ENCODE results near the gene CHST9. TPM values are rescaled to one million over a fixed set of nuclear protein-coding genes. Genes with fewer than 3 reads are reported as not detected.

Gene CHST9
- total and polyA plus RNA-seq, 2 of the 4 experiments (the other 2 are of a cell fraction): not detected

DNA sequence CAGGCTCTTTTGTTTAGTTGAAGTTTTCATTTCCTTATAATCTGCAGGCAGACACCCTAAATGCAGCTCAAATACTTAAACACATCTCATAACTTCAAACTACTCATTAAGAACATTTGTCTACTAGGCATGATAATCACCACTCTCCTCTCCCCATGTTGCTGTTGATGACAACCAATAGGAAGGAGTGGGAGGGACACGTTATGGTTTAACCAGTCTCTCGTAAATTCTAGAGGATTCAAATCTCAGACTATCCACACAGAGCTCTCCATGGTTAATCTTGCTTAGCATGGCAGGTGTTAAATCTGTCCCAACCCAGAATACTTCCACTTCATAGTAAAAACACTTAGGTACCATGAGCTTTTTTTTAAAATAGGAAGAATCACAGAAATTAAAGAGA lies 192.2 kb downstream of the CHST9 start:
- Histone ChIP-seq H4K20me1 (ENCODE audit: insufficient read depth, low read length) (no peaks in the 10 kb centered on the region), H2BK5ac (ENCODE audit: low read depth, low read length, poor library complexity, severe bottlenecking) (no peak overlapping the region), H3K9me3 (ENCODE audit: control insufficient read depth, insufficient read depth, low read length) (no peaks in the 10 kb centered on the region), H3K4me3 (ENCODE audit: insufficient read depth, low read depth, low read length) (no peak overlapping the region), H3K18ac (ENCODE audit: low read depth, low read length) (no peak overlapping the region), H2AFZ (replicated peaks; ENCODE audit: low read length, poor library complexity) (no peak overlapping the region), H3K14ac (replicated peaks; ENCODE audit: low read depth, low read length) (no peak overlapping the region), H4K91ac (ENCODE audit: insufficient read depth, low read depth, low read length) (no peak overlapping the region), H2BK20ac (ENCODE audit: low read depth, low read length) (no peak overlapping the region), H3K36me3 (ENCODE audit: control insufficient read depth, insufficient read depth, low read length) (no peaks in the 10 kb centered on the region), H3K79me1 (ENCODE audit: low read depth in 1 of 2, low read length in 2 of 2) (no peaks in the 10 kb centered on the region), H3K23ac (ENCODE audit: low read depth, low read length) (no peak overlapping the region), H3K4ac (ENCODE audit: low read depth, low read length) (no peak overlapping the region), H3K27ac (ENCODE audit: insufficient read depth, low read length) (no peak overlapping the region), H3K4me2 (ENCODE audit: low read depth, low read length) (no peak overlapping the region), H2AK9ac (replicated peaks; ENCODE audit: low read depth, low read length, poor library complexity) (no peak overlapping the region), H3K27me3 (ENCODE audit: control insufficient read depth, insufficient read depth, low read length) (no peaks in the 10 kb centered on the region), H2AK5ac (ENCODE audit: low read depth, low read length) (no peak overlapping the region), H2BK15ac (ENCODE audit: low read depth, low read length) (no peak overlapping the region), H2BK120ac (ENCODE audit: low read depth, low read length) (no peak overlapping the region), H4K5ac (ENCODE audit: low read depth, low read length) (no peak overlapping the region), H3K9me1 (ENCODE audit: insufficient read depth, low read length) (no peaks in the 10 kb centered on the region), H4K8ac (ENCODE audit: low read depth in 2 of 2, low read length in 2 of 2) (no peak overlapping the region), H3K9ac (ENCODE audit: low read depth, low read length) (no peak overlapping the region), H3K4me1 (ENCODE audit: control insufficient read depth, insufficient read depth, low read length) (no peaks in the 10 kb centered on the region), H3K56ac (ENCODE audit: extremely low read depth, insufficient read depth, low read length) (no peak overlapping the region)
- no TSS peak for BruUV-seq (replicated peaks)
- no peak for TF ChIP-seq RCOR1 (IDR thresholded peaks at IDR 0.05; ENCODE audit: insufficient replicate concordance, low read length)
- TF ChIP-seq, protein P1, sequence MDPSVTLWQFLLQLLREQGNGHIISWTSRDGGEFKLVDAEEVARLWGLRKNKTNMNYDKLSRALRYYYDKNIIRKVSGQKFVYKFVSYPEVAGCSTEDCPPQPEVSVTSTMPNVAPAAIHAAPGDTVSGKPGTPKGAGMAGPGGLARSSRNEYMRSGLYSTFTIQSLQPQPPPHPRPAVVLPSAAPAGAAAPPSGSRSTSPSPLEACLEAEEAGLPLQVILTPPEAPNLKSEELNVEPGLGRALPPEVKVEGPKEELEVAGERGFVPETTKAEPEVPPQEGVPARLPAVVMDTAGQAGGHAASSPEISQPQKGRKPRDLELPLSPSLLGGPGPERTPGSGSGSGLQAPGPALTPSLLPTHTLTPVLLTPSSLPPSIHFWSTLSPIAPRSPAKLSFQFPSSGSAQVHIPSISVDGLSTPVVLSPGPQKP (IDR thresholded peaks at IDR 0.05; ENCODE audit: borderline replicate concordance, low read depth, low read length): no peak
- TF ChIP-seq, protein P2, sequence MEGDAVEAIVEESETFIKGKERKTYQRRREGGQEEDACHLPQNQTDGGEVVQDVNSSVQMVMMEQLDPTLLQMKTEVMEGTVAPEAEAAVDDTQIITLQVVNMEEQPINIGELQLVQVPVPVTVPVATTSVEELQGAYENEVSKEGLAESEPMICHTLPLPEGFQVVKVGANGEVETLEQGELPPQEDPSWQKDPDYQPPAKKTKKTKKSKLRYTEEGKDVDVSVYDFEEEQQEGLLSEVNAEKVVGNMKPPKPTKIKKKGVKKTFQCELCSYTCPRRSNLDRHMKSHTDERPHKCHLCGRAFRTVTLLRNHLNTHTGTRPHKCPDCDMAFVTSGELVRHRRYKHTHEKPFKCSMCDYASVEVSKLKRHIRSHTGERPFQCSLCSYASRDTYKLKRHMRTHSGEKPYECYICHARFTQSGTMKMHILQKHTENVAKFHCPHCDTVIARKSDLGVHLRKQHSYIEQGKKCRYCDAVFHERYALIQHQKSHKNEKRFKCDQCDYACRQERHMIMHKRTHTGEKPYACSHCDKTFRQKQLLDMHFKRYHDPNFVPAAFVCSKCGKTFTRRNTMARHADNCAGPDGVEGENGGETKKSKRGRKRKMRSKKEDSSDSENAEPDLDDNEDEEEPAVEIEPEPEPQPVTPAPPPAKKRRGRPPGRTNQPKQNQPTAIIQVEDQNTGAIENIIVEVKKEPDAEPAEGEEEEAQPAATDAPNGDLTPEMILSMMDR (conservative IDR thresholded peaks at IDR 0.05; ENCODE audit: low read depth, low read length): no peak
- TF ChIP-seq CHD1 (IDR thresholded peaks at IDR 0.05; ENCODE audit: low read depth, low read length): no peak
- TF ChIP-seq RFX5 (IDR thresholded peaks at IDR 0.05; ENCODE audit: low read depth, low read length): no peak
- no peak for TF ChIP-seq SMC3 (IDR thresholded peaks at IDR 0.05; ENCODE audit: low read depth, low read length)
- TF ChIP-seq RAD21 (IDR thresholded peaks at IDR 0.05; ENCODE audit: low read length): no peak
- TF ChIP-seq NFE2L2 (IDR thresholded peaks at IDR 0.05; ENCODE audit: low read depth, low read length): no peak
- TF ChIP-seq FOS (IDR thresholded peaks at IDR 0.05; ENCODE audit: low read depth, low read length): no peak
- TF ChIP-seq, protein P3, sequence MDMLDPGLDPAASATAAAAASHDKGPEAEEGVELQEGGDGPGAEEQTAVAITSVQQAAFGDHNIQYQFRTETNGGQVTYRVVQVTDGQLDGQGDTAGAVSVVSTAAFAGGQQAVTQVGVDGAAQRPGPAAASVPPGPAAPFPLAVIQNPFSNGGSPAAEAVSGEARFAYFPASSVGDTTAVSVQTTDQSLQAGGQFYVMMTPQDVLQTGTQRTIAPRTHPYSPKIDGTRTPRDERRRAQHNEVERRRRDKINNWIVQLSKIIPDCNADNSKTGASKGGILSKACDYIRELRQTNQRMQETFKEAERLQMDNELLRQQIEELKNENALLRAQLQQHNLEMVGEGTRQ (IDR thresholded peaks at IDR 0.05; ENCODE audit: low read depth, low read length): no peak
- no peak for TF ChIP-seq MAZ (IDR thresholded peaks at IDR 0.05; ENCODE audit: borderline replicate concordance, low read depth, low read length)
- no peak for TF ChIP-seq BHLHE40 (IDR thresholded peaks at IDR 0.05; ENCODE audit: low read depth, low read length)
- no peak for TF ChIP-seq POLR2A (IDR thresholded peaks at IDR 0.05; ENCODE audit: low read depth, low read length)
- TF ChIP-seq MXI1 (IDR thresholded peaks at IDR 0.05; ENCODE audit: borderline replicate concordance, low read depth, low read length): no peak
- no peak for TF ChIP-seq MAFK (IDR thresholded peaks at IDR 0.05; ENCODE audit: low read depth, low read length)
- TF ChIP-seq CEBPB (IDR thresholded peaks at IDR 0.05; ENCODE audit: low read depth, low read length): no peak
- ChIA-PET CTCF (no interaction called here), POLR2A (ENCODE audit: unreplicated experiment) (no interaction called here)
- dilution Hi-C loops (cut with HindIII; ENCODE audit: low sequenced_read_pairs, unreplicated experiment): no loop called here
- intact Hi-C loops (cut with micrococcal nuclease): no loop called here
- WGBS, 2 experiments (ENCODE audit: extremely low coverage in 2 of 2, insufficient read length in 1 of 2): no CpG with 5 or more reads among the region's 2 CpGs
- no peak for ATAC-seq (ENCODE audit: low read depth)
- in situ Hi-C loops (cut with MboI; ENCODE audit: low sequenced_read_pairs): no loop called here
- DNase-seq: no peak

All from IMR-90 (cell line).